GDM1 (cell line): ENCODE data around the gene ARFIP1.

Source experiments
- DNase-seq: peaks from one replicate; lab custom pipeline; 2025; lab: John Stamatoyannopoulos, UW

The ARFIP1 gene

DNA sequence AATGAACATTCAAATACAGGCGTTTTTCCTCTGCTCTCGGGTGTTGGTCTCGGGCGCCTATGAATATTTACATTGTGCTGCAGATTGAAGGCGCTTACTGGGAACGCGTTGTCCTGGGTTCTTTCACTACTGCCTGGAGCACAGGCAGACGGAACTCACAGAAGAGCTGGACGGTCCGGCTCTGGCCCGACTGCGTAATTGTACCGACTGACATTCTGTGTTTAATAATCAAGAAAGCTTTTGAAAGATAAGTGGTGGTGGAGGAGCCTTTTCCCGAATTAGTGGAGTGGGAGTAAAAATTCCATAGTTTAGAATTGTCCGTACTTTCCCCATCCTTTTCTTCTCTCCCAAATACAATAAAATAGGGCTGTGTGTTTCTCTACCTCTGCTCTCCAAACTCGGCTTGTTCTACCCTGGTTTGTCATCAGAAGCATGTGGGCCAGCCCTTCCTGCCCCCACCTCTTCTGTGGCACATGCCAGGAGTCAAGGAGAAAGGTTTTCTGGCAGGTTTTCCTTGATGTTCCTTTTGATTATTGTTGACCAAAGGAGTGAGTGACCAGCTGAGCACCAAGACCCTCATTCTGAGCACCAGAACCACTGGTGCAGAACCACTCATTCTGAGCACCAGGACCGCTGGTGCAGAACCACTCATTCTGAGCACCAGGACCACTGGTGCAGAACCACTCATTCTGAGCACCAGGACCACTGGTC, 158.6 kb downstream of the ARFIP1 start:
- no peak for DNase-seq

DNA sequence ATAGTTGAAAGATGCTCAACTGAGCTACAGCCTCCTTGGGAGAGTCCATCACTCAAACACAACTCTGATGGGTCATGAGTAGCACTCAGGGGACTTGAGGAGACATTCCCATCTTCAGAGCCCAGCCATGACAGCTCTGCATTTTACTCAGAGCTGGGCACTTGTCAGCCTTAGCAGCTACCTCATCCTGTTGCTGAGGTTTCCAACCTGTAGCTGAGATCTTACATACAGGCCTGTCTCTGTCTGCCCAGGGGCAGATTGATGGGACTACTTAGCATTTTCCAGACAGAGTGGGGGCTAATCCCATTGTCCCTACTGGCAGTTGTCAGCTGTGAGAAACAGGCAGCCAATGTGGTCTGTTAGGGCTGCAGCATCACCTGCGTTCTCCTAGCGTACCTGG, 159.9 kb downstream of the ARFIP1 start:
- DNase-seq, result no peak

DNA sequence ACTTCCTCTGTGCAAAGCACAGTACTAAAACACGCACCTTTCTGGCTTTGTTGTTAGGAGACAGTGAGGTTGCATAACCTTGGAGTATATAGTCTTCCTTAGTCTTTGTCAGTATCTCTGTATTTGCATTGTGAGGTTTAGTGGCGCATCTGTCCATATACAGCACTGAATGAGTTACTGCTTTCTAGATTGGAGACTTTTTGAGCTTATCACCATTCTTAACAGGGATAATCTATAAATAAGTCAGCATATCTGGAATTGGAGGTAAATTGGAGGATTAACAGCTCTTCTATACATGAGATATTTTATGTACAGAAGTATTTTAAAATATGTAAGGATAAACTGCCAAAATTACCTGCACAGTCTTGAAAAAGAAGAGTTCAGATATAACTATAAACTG, 160.7 kb downstream of the ARFIP1 start:
- DNase-seq, result no peak

DNA sequence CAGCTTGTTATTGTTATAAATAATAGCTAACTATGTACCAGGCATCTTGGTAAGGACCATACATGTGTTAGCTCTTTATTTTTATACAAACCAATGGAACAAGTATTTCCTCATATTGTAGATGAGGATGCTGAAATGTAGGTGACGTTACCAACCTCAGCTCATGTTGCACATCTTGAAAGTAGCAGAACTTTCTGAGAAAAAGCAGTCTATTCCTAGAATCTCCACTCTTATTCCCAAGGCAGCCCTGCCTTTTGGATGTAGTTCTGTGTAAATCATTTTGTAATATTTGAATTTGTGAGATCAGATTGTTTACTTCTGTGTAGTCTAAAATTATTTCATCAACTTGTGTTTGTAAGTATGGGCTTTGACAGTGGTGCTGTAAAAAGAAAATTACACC, 161.7 kb downstream of the ARFIP1 start:
- no peak for DNase-seq

DNA sequence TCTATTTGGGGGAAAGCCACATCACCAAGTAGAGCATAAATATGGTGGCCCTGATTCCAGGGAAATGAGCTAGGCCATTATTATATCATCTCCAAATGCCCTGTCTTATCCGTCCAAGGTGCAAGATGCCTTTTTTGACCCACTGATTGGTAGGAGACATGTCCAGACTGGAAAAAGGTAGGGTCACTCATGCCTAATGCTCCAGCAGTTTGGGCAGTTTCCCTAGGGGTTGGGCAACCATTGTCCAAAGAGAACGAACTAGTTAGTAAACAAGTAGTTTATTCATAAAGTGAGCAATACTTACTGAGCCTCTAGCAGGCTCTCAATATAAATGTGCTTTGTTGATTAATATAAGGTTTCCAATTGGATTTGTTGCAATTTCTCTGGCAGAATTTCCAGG, 162.6 kb downstream of the ARFIP1 start:
- no peak for DNase-seq

DNA sequence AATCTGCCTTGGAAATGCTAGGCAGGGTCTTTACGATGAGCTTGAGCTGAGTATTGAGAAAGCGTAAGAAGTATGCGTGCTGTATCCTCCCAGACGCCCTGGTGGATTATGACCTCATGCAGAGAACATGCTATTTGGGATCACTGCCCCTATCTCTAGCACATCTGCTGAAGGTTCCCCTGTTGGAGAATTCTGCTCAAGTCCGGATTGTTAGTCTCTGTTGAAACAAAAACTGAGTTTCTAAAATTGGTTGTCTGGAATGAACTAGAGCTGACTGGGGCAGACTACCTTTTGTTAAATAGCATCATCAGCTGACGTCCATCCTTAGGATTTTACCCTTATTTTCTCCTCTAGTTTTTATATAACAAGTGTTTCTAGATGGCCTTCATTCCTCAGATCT, 163.9 kb downstream of the ARFIP1 start:
- DNase-seq, result no peak

DNA sequence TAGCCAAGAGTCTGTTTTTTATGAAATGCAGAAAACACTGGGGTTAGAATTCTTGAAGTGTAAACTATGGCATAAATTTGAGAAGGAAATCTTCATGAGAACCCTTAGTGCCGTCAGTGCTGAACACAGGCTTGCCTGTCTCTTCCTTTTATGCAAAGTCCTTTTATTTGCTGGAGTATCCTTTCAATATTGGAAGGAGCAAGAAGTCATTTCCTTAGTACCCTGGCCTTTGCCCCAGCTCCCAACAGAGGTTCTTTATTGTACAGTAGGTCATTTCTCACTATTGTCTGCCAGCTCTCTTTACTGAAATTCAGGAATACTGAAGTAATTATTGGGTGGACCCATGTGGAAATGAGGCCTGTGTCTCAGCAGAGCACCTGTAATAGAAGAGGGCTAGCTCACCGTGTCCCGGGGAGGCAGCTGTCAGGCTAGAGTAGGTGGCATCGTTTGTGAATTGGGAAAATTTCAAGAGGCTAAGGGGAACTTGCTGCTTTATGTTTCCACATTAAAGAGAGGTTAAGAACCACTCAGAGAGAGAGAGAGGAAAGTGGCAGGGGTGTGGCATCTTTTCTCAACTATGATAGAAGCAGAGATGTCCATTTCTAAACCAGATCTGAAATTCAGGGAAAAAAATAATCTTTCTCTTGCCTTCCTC, 165.0 kb downstream of the ARFIP1 start:
- no peak for DNase-seq

DNA sequence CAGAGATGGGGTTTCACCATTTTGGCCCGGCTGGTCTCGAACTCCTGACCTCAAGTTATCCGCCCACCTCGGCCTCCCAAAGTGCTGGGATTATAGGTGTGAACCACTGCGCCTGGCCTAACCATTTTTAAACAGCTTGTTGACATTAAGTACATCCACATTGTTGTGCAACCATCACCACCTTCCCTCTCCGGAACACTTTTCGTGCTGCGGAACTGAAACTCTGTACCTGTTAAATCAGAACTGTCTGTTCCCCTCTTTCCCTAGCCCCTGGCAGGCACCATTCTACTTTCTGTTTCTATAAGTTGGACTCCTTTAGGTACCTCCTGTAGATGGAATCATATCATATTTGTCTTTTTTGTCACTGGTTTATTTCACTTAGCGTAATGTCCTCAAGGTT, 165.9 kb downstream of the ARFIP1 start:
- no peak for DNase-seq

DNA sequence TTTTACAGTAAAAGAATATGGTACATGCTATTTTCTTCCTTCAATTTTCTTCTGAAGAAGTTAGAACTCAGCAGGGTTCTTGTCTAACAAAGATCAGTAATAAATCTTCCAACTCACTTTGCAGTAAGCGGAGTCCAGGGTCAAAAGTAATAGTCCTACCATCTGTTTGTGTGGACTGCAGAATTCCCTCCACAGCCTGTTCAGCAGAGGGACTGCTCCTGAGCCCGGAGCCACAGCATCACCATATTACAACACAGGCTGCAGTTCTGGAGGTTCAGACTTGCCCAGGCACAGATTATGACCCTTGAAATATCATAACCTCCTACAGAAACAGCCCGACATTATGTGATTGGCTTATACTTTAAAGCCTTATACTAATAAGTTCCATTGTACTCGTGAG, 166.7 kb downstream of the ARFIP1 start:
- DNase-seq, result no peak

DNA sequence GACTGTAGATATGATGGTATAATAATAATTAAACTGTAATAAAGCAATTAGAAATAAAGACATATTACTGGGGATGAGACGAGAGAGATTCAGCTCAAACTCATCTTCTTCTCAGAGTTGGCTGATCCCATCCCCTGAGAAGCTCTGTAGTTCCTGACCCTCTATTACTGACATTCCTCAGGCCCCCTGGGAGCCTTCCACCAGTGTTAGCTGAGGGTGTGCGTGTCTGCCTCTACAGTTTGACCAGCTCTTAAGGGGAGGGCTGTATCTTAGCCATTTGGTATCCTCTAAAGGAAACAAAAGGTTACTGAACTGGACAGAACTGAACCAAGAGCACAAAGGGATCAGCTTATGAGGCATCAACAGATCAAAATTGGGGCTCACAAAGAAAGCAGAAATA, 167.6 kb downstream of the ARFIP1 start:
- DNase-seq, result no peak

DNA sequence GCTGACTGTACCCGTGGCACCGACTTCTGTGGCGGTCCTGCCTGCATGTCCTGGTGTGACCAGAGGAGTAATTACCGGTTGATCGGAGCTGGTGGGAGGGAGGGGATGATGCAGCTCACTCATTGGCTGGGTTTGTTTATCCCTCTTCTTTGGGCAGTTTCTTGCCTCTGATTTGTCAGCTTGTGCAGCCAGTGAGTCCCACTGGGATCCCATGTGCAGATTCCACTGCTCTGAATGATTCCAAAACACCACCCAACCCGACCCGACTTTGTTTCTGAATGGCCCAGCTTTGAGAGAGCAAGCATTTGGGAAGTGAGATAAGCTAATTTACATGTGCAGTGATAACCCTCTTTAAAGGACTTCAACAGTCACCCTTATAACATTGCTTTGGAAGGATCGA, 170.2 kb downstream of the ARFIP1 start:
- no peak for DNase-seq

DNA sequence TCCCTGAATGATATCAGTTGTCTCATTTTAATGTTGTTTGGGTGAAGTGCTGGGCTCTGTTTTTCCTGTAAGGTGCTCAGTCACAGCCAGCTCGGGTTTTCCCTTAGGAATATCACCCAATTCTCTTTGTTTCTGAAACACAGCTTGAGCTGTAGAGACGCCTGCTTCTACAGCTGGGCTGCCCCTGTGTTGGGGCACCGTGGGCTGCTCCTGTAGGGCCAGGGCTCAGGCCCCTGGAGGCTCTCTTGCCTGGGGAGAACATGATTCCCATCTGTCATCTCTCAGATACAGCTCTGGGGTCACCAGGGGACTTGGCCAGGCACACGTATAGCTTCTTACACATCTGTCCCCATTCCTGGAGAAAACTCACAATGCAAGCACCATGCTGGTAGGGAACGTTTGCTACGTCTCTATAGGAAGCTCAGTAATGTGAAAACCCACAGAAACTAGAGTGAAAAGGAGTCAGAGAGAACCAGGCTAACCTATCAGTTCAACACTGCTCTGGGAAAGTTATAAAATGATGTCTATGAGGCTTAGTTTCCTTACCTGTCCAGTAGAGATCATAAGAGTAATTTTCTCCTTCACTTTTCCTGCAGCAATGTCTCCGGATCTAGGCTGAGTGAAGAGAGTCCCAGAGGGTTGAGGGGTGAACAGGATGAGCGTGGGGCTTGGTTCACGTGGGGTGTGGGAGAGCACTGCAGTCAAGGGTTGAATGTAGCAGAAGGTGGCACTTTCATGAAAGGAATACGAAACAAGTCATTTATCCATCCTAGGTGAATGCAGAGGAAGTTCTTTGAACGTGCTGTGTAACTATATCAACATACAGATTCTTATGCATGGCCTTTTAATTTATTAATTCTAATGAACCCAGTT, 170.9 kb downstream of the ARFIP1 start:
- DNase-seq, result no peak

DNA sequence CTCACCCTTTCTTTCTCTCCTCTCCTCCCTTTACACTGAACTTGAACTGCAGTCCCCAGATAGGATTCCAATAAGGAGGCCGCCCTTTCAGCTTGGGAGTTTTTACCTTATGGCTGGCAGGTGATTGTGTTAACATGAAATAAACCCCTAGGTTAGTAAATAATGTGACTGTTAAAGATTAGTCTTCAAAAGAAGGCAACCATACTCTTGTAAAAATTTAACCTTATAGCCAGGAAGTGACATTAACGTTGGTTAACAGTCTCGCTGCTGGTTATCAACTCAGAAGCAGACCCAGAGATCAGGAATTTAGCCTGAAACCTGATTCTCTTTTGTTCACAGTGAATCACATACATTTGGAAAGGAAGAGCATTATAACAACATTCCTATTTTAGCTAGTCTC, 171.6 kb downstream of the ARFIP1 start:
- no peak for DNase-seq

DNA sequence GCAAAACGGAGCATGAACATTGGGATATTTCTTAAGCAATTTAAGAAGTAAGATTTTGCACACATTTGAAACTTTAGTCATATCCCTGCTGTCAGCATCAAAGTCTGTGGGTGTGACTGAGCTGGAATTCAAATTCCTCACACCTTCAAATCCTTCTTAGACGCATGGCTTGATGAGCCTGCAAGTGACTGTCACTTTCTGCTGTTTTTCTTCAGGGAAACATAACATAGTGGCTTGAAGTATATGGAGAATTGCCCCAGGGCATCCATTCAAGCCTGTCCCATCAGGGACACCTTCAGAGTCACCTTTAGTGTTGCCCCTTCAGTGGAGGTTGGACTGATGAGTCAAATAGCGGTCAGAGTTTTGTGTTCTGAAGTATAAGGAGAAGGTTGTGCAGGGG, 173.8 kb downstream of the ARFIP1 start:
- DNase-seq, result no peak

DNA sequence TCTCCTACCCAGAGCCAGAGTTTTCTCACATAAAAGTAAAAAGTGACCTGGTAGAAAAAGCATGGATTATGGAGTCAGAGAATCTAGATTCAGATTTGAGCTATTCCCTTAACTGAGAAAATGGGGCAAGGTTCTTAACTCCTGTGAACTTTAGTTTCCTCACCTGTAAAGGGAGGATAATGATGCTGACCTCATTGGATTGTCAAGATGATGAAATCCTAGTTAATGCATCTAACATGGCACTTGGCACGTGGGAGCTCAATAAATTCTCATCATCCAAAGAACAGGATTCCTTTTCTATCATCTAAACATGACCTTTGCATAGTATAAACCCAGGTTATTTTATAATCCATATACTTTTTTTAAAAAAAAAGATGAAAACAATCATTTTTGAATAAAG, 175.0 kb downstream of the ARFIP1 start:
- DNase-seq, result no peak

DNA sequence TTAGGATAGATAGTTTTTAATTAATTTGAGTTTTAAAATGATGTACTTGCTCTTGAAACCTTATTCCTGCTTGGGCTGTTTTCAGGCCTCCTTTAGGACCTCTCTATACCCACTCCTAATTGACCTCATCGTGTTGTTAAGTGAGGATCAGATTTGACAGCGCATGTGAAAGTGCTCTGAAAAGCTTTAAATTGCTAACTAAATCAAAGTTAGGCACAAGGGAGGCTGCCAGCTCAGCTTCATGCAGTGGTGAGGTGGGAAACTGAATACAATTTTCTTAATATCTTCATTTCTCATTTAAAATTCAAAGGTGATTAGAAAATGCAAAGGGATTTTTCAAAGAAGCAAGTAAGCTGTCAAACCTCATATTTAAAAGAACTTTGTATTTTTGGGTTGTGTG, 176.4 kb downstream of the ARFIP1 start:
- no peak for DNase-seq

DNA sequence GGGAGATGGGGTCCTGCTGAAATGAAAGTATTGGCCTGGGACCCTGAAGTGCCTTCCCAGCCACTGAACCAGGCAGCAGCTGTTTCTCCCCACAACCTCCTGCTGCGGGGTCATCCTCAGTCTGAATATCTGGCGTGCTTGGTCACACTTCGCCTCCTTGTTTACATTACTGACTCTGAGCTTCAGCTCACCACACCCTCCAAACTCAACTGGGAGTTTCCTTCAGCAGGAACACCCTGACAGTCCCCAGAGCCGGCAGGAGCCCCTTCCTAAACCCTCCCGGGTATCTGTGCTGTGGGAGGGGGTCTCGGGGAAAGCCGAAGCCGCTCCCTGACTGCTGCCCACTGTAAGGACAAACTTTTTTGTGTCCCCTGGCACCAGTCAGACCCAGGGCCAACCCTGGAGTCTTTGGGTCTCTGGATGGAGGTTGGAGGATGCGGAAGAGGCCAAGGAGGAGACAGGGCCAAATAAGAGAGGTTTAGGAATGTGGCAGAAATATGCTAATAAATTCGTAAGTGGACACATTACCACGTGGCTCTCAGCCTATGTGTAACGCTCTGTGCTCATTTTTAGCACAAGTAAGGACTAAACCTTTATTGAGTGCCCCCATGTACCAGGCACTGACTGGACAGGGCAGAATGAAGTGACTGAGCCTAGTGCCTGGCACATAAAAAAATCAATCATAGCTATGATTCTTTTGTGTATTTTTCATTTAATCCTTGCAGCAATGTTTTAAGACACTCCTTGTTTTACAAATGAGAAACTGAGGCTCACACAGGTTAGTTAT, 177.1 kb downstream of the ARFIP1 start:
- no peak for DNase-seq

DNA sequence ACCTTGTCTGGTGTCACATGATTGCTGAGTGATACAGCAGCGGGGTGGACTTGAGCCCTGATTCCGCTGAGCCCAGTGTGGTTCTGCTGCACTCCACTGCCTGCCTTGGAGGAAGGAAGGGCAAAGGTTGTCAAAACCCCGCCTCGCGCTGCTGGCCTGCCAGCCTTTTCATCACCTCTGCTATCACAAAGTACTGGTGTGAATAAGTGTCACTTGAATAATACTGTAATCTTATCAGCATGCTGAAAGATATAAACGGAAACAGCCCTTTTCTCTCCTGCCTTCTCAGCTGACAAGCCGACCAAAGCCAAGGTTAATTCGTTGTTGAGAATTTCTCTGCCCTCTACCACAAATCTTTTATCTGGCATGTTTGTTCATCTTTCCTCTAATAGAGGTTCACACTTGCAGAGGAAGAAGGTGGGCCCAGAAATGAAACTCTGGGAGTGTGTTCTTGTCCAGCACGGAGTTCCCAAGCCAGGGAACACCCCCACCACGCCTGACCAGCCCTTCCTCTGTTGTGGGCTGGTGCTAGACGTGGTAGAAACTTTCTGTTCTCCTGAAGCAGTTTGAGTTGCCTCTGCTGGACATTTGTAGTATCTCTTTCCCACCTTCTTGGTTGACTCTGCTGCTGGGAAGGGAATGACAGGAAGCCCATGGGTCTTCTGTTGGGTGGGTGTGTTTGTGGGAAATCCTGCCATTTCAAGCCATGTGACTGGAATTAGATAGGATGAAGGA, 177.8 kb downstream of the ARFIP1 start:
- DNase-seq, result no peak

DNA sequence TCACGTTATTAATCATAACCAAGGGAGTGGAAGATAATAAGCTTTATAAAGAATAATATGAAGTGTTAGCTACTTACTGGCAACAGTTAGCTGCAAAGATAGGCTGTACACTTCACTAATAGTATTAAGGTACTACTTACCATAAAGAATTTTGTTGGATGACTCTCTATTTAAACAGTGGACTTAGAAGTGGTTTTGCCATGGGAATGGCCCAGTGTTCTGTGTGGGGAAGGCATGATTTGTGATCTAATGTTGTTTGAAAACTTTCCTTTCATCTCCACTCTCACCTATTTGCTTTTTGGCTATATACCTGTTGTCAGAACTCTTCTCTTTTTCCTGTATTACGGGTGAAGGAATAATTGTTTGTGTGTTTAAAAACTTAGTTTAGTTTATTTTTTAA, 179.3 kb downstream of the ARFIP1 start:
- DNase-seq, result no peak

DNA sequence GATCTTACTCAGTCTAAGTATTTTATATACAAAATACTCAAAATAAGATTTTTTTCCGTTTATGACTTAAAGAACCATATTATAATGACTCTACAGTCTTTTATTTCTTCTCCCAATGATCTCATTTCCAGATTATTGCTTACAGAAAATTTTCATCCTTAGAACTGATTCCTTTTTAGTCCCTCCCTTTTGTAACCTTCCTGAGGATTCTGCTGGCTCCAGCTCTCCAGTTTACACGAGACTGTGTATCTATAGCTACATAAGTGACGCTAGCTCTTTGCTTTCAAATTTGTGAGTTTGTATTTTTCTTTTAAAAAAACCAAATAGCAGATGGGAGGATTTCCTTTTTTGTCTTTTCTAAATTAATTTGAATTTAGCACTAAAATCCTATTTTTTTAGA, 180.3 kb downstream of the ARFIP1 start:
- no peak for DNase-seq

DNA sequence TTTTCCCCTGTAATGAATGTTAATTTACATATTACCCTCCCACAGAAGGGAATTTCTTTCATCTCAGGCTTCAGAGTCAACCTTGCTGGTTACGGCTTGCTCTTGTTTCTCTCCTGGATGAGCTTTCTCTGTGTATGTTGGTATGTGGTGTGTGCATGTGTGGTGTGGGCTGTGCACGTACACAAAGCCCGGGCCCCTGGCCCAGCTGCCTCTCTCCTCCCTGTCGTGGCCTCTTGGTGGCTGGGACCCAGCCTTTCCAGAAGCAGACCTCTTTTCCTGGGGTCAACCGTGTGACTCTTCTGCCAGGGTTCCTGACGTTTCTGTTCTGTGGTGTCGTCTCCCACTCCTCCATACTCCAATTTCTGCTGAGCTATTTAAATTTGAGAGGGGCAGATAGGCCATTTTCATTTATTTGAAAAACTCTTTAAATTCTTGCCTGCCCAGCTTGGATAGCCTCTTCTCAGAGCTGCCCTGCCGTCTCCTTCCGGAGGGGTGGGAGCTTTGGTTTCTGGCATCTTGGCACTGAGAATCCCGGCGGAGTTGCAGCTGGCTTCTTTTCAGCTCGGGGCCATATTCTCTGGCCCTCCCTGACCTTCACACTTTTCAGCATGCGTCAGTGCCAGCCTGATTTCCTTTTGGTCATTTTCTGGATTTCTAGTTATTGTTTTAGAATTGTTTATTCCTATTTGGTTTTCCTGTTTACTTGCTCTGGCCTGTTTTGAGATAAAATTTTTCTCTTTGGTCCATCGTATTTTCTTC, 181.4 kb downstream of the ARFIP1 start:
- no peak for DNase-seq
